Body of pancreas (tissue), 4 donors: ENCODE measurements around the gene NFKBIB.

ENCODE experiments used
- POLR2A ChIP-seq, 3 donors: fragments of 450-650 bp; IDR thresholded peaks; one replicate each; pipeline ENCODE4 v1.6.1; 2016; ENCODE audit warnings: antibody characterized with exemption in 3 of 3, mild to moderate bottlenecking in 2 of 3
- TF ChIP-seq, protein P1 (sequence below), 7 experiments: fragments of 450-650 bp in 4 of 7; fragments of 200-600 bp in 3 of 7; sonication (generic) in 3 of 7; IDR thresholded peaks; one replicate each; pipeline ENCODE4 v1.5.1; 2016 to 2019; ENCODE audit warnings: antibody characterized with exemption in 7 of 7

GRCh38 chr19:38921420-38922274 lies 21.9 kb downstream of the NFKBIB start:
- no peak for TF ChIP-seq POLR2A (IDR thresholded peaks at IDR 0.05)
- TF ChIP-seq, protein P1, sequence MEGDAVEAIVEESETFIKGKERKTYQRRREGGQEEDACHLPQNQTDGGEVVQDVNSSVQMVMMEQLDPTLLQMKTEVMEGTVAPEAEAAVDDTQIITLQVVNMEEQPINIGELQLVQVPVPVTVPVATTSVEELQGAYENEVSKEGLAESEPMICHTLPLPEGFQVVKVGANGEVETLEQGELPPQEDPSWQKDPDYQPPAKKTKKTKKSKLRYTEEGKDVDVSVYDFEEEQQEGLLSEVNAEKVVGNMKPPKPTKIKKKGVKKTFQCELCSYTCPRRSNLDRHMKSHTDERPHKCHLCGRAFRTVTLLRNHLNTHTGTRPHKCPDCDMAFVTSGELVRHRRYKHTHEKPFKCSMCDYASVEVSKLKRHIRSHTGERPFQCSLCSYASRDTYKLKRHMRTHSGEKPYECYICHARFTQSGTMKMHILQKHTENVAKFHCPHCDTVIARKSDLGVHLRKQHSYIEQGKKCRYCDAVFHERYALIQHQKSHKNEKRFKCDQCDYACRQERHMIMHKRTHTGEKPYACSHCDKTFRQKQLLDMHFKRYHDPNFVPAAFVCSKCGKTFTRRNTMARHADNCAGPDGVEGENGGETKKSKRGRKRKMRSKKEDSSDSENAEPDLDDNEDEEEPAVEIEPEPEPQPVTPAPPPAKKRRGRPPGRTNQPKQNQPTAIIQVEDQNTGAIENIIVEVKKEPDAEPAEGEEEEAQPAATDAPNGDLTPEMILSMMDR (IDR thresholded peaks at IDR 0.05), result no peak
